ENCODE results near the gene MRPL49. TPM values are rescaled to one million over a fixed set of nuclear protein-coding genes. Genes with fewer than 3 reads are reported as not detected.
A peak's percentile ranks its signal among the peaks of the same experiment; 100 is the strongest.

Gene MRPL49
- total RNA-seq, 1 experiment from 2014 or later = 91.0 TPM

GRCh38 chr11:65078151-65078550, 44.0 kb upstream of the MRPL49 start:
- Histone ChIP-seq H3K27ac (ENCODE audit: low read depth, low read length, poor library complexity, severe bottlenecking) (no peak overlapping the region), H3K4me3 (ENCODE audit: low read depth, low read length, poor library complexity, severe bottlenecking) (no peak overlapping the region), H3K27me3 (replicated peaks; ENCODE audit: insufficient read depth, low read depth, low read length, poor library complexity) (no peaks in the 10 kb centered on the region), H3K36me3 (ENCODE audit: insufficient read depth, low read length, poor library complexity, severe bottlenecking) (peaks cover 62% of the 10 kb centered on the region), H3K9me3 (ENCODE audit: low read depth, low read length, poor library complexity, severe bottlenecking) (no peaks in the 10 kb centered on the region), H3K4me1 (ENCODE audit: insufficient read depth, low read length, poor library complexity, severe bottlenecking) (peaks cover 12% of the 10 kb centered on the region)
- no TSS peak for BruUV-seq (replicated peaks)
- POLR2A ChIA-PET (ENCODE audit: low non-redundant PET) = no interaction called here
- DNase-seq (ENCODE audit: low spot score) = peak; percentile 61
- CTCF ChIA-PET = no interaction called here
- intact Hi-C loops (cut with micrococcal nuclease; ENCODE audit: unreplicated experiment) = no loop called here
- TF ChIP-seq EZH2 (IDR thresholded peaks at IDR 0.05; ENCODE audit: borderline replicate concordance, low read depth, low read length, poor library complexity, severe bottlenecking) (no peak), CTCF (conservative IDR thresholded peaks at IDR 0.05; ENCODE audit: low read depth, low read length) (peak; percentile 70)

GRCh38 chr11:65078786-65079342, 43.3 kb upstream of the MRPL49 start:
- H3K36me3 ChIP-seq (ENCODE audit: insufficient read depth, low read length, poor library complexity, severe bottlenecking) = peaks cover 62% of the 10 kb centered on the region
- CTCF ChIA-PET = no interaction called here
- POLR2A ChIA-PET (ENCODE audit: low non-redundant PET) = no interaction called here
- no peak overlapping the region for H3K4me3 ChIP-seq (ENCODE audit: low read depth, low read length, poor library complexity, severe bottlenecking)
- H3K27me3 ChIP-seq (replicated peaks; ENCODE audit: insufficient read depth, low read depth, low read length, poor library complexity) = no peaks in the 10 kb centered on the region
- TF ChIP-seq CTCF (conservative IDR thresholded peaks at IDR 0.05; ENCODE audit: low read depth, low read length) (no peak), EZH2 (IDR thresholded peaks at IDR 0.05; ENCODE audit: borderline replicate concordance, low read depth, low read length, poor library complexity, severe bottlenecking) (no peak)
- H3K27ac ChIP-seq (ENCODE audit: low read depth, low read length, poor library complexity, severe bottlenecking) = no peak overlapping the region
- no peak for DNase-seq (ENCODE audit: low spot score)
- intact Hi-C loops (cut with micrococcal nuclease; ENCODE audit: unreplicated experiment) = no loop called here
- no TSS peak for BruUV-seq (replicated peaks)
- H3K9me3 ChIP-seq (ENCODE audit: low read depth, low read length, poor library complexity, severe bottlenecking) = no peaks in the 10 kb centered on the region
- peaks cover 12% of the 10 kb centered on the region for H3K4me1 ChIP-seq (ENCODE audit: insufficient read depth, low read length, poor library complexity, severe bottlenecking)

GRCh38 chr11:65083134-65083833, 38.8 kb upstream of the MRPL49 start:
- Histone ChIP-seq H3K27me3 (replicated peaks; ENCODE audit: insufficient read depth, low read depth, low read length, poor library complexity) (no peaks in the 10 kb centered on the region), H3K4me3 (ENCODE audit: low read depth, low read length, poor library complexity, severe bottlenecking) (peak overlapping the region; percentile 76), H3K9me3 (ENCODE audit: low read depth, low read length, poor library complexity, severe bottlenecking) (no peaks in the 10 kb centered on the region), H3K27ac (ENCODE audit: low read depth, low read length, poor library complexity, severe bottlenecking) (peak overlapping the region; percentile 90), H3K36me3 (ENCODE audit: insufficient read depth, low read length, poor library complexity, severe bottlenecking) (peaks cover 48% of the 10 kb centered on the region), H3K4me1 (ENCODE audit: insufficient read depth, low read length, poor library complexity, severe bottlenecking) (peaks cover 12% of the 10 kb centered on the region)
- intact Hi-C loops (cut with micrococcal nuclease; ENCODE audit: unreplicated experiment) = no loop called here
- no peak for TF ChIP-seq CTCF (conservative IDR thresholded peaks at IDR 0.05; ENCODE audit: low read depth, low read length)
- no peak for TF ChIP-seq EZH2 (IDR thresholded peaks at IDR 0.05; ENCODE audit: borderline replicate concordance, low read depth, low read length, poor library complexity, severe bottlenecking)
- ChIA-PET CTCF (no interaction called here), POLR2A (ENCODE audit: low non-redundant PET) (interaction anchor here (0.6 kb wide), 1 partner anchor 52 kb away, joined by 3 read pairs; no protein-coding TSS in a partner anchor)
- BruUV-seq (replicated peaks) = no TSS peak
- DNase-seq (ENCODE audit: low spot score) = no peak

All from A673 (cell line).